GM23338 (cell line): ENCODE data around the gene DCPS.

Experiments
- CREB1 ChIP-seq: fragments of 250-450 bp; sonication (Bioruptor Pico); IDR thresholded peaks from 2 replicates; pipeline ENCODE4 v1.5.0; 2020; ENCODE audit warnings: low read depth, mild to moderate bottlenecking, moderate library complexity
- CTCF ChIP-seq, 2 experiments: fragments of 200-600 bp in 1 of 2; sonication (generic) in 1 of 2; conservative IDR thresholded peaks; 2 replicates each; pipeline versions ENCODE4 v1.5.1 to v1.6.1; 2016 to 2017; ENCODE audit warnings: antibody characterized with exemption in 2 of 2, low read depth in 2 of 2, mild to moderate bottlenecking in 2 of 2, moderate library complexity in 1 of 2
- ETS1 ChIP-seq: IDR thresholded peaks from 2 replicates; pipeline ENCODE4 v1.6.1; 2016; ENCODE audit warnings: antibody characterized with exemption
- EZH2 ChIP-seq: fragments of 200-600 bp; sonication (generic); IDR thresholded peaks from one replicate; pipeline ENCODE4 v1.8.0; 2017; ENCODE audit warnings: antibody characterized with exemption, mild to moderate bottlenecking, low read depth; ENCODE audit not compliant: unreplicated experiment
- EZH2phosphoT487 ChIP-seq: fragments of 200-600 bp; sonication (generic); IDR thresholded peaks from one replicate; pipeline ENCODE4 v1.8.1; 2018; ENCODE audit warnings: antibody characterized with exemption; ENCODE audit not compliant: unreplicated experiment
- JUNB ChIP-seq: IDR thresholded peaks from one replicate; pipeline ENCODE4 v1.6.1; 2016; ENCODE audit warnings: antibody characterized with exemption; ENCODE audit not compliant: unreplicated experiment
- NANOG ChIP-seq: IDR thresholded peaks from 2 replicates; pipeline ENCODE4 v1.6.1; 2016; ENCODE audit warnings: antibody characterized with exemption, borderline replicate concordance
- POLR2AphosphoS5 ChIP-seq: IDR thresholded peaks from 2 replicates; pipeline ENCODE4 v1.6.1; 2016; ENCODE audit warnings: antibody characterized with exemption, low read depth
- REST ChIP-seq: IDR thresholded peaks from one replicate; pipeline ENCODE4 v1.6.1; 2018; ENCODE audit warnings: antibody characterized with exemption; ENCODE audit not compliant: unreplicated experiment
- STAT1 ChIP-seq: IDR thresholded peaks from one replicate; pipeline ENCODE4 v1.6.1; 2016; ENCODE audit warnings: antibody characterized with exemption; ENCODE audit not compliant: unreplicated experiment
- ZNF114 ChIP-seq: fragments of 250-450 bp; sonication (Bioruptor Pico); IDR thresholded peaks from 2 replicates; pipeline ENCODE4 v1.5.0; 2020; ENCODE audit warnings: mild to moderate bottlenecking, moderate library complexity
- ZNF331 ChIP-seq: fragments of 250-450 bp; sonication (Bioruptor Pico); IDR thresholded peaks from 2 replicates; pipeline ENCODE4 v1.5.0; 2020; ENCODE audit warnings: low read depth, mild to moderate bottlenecking, moderate library complexity

- no peak for TF ChIP-seq CTCF (conservative IDR thresholded peaks at IDR 0.05; ENCODE audit: low read depth in 2 of 2)
- no peak for TF ChIP-seq EZH2
- TF ChIP-seq EZH2phosphoT487, result no peak
- no peak for TF ChIP-seq POLR2AphosphoS5
- no peak for TF ChIP-seq STAT1
- no peak for TF ChIP-seq REST
- TF ChIP-seq ETS1, result no peak
- no peak for TF ChIP-seq JUNB
- no peak for TF ChIP-seq NANOG
- no peak for TF ChIP-seq ZNF114
- no peak for TF ChIP-seq ZNF331 (CRISPR knock-in tag)
- no peak for TF ChIP-seq CREB1 (CRISPR knock-in tag)
Observed at GRCh38 chr11:126339863-126340434, 36.1 kb downstream of the DCPS start.
